ENCODE results near the gene GALNT10. TPM values are rescaled to one million over a fixed set of nuclear protein-coding genes. Genes with fewer than 3 reads are reported as not detected.

Gene GALNT10
- total and polyA plus RNA-seq, 9 of the 15 experiments (the other 6 are each of a cell fraction or from before 2014, with no cell fraction given), result 4.6 to 37.1 (median 13.3) TPM

GRCh38 chr5:154190595-154191304 is at the start of gene GALNT10 (continued):
- TF ChIP-seq SAFB (IDR thresholded peaks at IDR 0.05; ENCODE audit: borderline replicate concordance, low read depth, low read length) (no peak), FOXA3 (CRISPR knock-in tag; conservative IDR thresholded peaks at IDR 0.05 in 1 of 2, IDR thresholded peaks at IDR 0.05 in 1 of 2) (no peak), STAT5B (CRISPR knock-in tag; IDR thresholded peaks at IDR 0.05) (no peak), ARID3B (CRISPR knock-in tag; IDR thresholded peaks at IDR 0.05; ENCODE audit: borderline replicate concordance) (no peak), ZNF609 (CRISPR knock-in tag; IDR thresholded peaks at IDR 0.05; ENCODE audit: borderline replicate concordance) (no peak), ZNF134 (CRISPR knock-in tag; conservative IDR thresholded peaks at IDR 0.05) (no peak), HNRNPK (IDR thresholded peaks at IDR 0.05; ENCODE audit: low read depth, low read length, poor library complexity, severe bottlenecking) (no peak), HDGF (IDR thresholded peaks at IDR 0.05) (peak; percentile 56; the same call in 1 of the 2 replicates), FUS (optimal IDR thresholded peaks at IDR 0.05; ENCODE audit: low read depth, low read length) (no peak), RREB1 (CRISPR knock-in tag; IDR thresholded peaks at IDR 0.05) (no peak), ZNF75A (CRISPR knock-in tag; IDR thresholded peaks at IDR 0.05) (no peak), EP300 (IDR thresholded peaks at IDR 0.05; ENCODE audit: low read length) (no peak), ERF (CRISPR knock-in tag; IDR thresholded peaks at IDR 0.05) (no peak), GATAD2A (IDR thresholded peaks at IDR 0.05) (no peak), ZBTB8A (IDR thresholded peaks at IDR 0.05; ENCODE audit: partially characterized antibody) (no peak), MAFF (IDR thresholded peaks at IDR 0.05; ENCODE audit: low read length) (no peak)

All from K562 (cell line).